DND-41 (cell line): Measurements from ENCODE around the gene GRAP2.

Experiments used
- EZH2 ChIP-seq: IDR thresholded peaks from 3 replicates; pipeline ENCODE4 v1.6.1; 2012; ENCODE audit warnings: borderline replicate concordance, low read depth, mild to moderate bottlenecking, moderate library complexity, low read length, inconsistent platforms; ENCODE audit not compliant: severe bottlenecking
- TF ChIP-seq, protein P1 (sequence below): IDR thresholded peaks from 2 replicates; pipeline ENCODE4 v1.5.1; 2012; ENCODE audit warnings: borderline replicate concordance, low read length, moderate library complexity, mild to moderate bottlenecking; ENCODE audit not compliant: poor library complexity, severe bottlenecking; ENCODE audit errors: extremely low read depth

DNA sequence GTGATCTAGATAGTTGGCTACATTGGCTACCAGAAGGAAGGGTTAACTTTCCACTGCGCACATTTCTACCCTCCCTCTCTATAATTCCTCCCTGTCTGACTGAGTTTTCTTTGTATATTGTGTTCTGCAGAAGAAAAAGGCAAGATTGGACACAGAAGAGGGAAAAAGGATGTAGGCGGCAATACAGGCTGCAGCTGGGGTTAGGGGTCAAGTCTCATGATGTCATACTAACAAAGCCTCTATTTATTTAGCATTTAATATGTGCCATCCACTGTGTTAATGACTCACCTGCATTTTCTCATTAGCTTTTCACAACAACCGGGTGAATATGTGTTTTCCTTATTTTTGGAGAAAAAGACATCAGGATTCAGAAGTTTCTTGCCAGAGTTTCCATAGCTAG is 95.8 kb downstream of the GRAP2 start:
- TF ChIP-seq, protein P1, sequence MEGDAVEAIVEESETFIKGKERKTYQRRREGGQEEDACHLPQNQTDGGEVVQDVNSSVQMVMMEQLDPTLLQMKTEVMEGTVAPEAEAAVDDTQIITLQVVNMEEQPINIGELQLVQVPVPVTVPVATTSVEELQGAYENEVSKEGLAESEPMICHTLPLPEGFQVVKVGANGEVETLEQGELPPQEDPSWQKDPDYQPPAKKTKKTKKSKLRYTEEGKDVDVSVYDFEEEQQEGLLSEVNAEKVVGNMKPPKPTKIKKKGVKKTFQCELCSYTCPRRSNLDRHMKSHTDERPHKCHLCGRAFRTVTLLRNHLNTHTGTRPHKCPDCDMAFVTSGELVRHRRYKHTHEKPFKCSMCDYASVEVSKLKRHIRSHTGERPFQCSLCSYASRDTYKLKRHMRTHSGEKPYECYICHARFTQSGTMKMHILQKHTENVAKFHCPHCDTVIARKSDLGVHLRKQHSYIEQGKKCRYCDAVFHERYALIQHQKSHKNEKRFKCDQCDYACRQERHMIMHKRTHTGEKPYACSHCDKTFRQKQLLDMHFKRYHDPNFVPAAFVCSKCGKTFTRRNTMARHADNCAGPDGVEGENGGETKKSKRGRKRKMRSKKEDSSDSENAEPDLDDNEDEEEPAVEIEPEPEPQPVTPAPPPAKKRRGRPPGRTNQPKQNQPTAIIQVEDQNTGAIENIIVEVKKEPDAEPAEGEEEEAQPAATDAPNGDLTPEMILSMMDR: no peak
- no peak for TF ChIP-seq EZH2
